Islet precursor cell (in vitro differentiated cells): Measurements from ENCODE around the gene MEGF11.
"Not testable (repeated sequence)": the region's sequence is repeated elsewhere in the genome, so short reads cannot be mapped to it uniquely, and the experiment has no call there.

Experiments
- DNase-seq: peaks from one replicate; pipeline ENCODE4 v3.0.0-alpha.2; 2018

Gene MEGF11

GRCh38 chr15:65907661-65908060 is 345.9 kb downstream of the MEGF11 start:
- DNase-seq = no peak

- peak; percentile 81 for DNase-seq
Measured at GRCh38 chr15:65906396-65906795, 347.2 kb downstream of the MEGF11 start.

GRCh38 chr15:65904301-65904700 is 349.2 kb downstream of the MEGF11 start:
- no peak for DNase-seq

DNA sequence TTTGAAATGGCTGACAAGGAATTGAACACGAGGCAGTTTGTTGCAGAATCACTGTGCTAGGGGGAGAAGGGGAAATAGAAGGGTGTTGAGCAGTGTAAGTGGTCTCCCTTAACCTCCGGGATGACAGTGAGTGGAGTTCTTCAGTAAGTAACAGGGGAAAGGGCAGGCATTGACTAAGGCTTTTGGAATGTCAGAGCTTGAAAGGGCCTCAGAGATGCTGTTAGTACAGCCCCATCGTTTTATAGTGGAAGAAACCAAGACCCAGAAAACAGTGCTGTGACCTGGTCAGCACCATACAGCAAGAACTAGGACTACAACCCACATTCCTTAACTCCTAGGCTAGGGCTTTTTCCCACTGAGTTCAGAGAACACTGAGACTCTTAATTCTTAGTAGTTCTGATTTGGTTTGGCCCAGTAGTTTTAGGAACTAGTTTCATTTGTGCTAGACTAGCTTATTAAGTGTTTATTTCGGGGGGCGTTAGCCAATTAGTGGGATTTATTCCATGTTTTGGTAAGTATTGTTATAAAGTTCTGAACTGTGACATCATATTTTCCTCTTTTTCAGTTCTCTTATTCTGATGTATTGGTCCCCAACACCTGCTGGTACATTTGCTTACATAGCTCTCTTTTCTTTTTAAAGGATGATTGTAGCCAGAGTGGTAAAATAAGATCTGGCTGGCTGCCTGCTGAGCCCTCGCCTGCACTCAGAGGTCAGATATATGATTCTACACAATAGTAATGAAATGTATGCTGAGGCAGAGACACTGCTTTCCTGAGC is 350.1 kb downstream of the MEGF11 start:
- peak; percentile 88 for DNase-seq

DNA sequence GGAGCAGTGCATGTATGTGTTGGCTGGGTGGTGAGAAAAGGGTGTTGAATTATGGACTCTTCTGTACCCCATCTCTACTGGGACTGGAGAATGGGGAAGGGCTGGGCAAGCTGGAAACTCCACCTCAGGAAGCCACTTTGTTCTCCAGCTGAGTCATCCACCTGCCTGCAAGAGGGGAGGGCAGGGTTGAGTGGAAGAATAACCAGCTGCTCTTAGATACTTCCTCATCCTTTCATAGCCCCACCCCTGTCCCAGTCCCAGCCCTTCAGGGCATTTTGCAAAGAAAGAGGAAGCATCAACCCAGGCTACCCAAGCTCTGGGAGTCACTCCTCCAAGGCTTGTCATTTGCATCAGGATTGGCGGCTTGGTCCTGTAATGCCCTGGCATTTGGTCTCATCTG is 351.2 kb downstream of the MEGF11 start:
- peak; percentile 91 for DNase-seq

GRCh38 chr15:65901836-65902235 is 351.7 kb downstream of the MEGF11 start:
- DNase-seq = no peak

- DNase-seq = no peak
Measured at GRCh38 chr15:65901336-65901735, 352.2 kb downstream of the MEGF11 start.

- DNase-seq = no peak
Measured at GRCh38 chr15:65900488-65900887, 353.1 kb downstream of the MEGF11 start.

DNA sequence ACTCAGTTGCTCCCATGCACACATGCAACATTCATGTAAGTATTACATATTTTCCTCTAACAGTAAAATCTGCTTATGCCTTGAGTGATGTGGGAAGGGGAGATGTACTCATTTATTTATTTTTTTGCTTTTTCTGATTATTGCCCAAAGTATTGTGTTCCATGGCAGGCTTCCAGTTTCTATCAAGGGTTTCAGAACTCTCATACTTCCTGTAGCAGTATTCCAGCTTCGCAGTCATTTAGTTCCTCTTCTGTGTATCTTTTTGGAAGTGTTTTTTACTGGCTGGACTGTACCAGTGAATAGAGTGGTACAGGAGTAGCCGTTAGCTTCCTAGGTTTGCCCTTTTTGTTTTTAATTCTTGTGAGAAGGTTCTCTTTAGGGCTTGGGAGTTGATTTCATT is 357.3 kb downstream of the MEGF11 start:
- DNase-seq = no peak

DNA sequence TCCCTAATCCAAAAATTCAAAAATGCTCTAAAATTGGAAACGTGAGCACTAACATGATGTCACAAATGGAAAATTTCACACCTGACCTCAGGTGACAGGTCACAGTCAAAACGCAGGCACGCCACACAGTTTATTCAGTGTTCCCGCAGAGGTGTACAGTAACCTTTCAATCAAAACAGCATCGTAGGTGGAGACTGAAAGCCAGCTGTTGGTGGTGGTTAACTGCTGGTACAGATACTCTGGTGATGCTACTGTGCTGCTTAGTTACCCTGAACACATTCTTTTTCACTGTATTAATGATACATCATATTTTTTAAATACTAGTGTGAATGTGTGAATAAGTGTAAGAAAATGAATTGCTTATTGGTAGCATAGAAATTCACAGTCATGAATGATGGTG is 360.5 kb downstream of the MEGF11 start:
- no peak for DNase-seq

- DNase-seq = no peak
Measured at GRCh38 chr15:65888981-65889380, 364.6 kb downstream of the MEGF11 start.

- DNase-seq = no peak
Measured at GRCh38 chr15:65887565-65887964, 366.0 kb downstream of the MEGF11 start.

DNA sequence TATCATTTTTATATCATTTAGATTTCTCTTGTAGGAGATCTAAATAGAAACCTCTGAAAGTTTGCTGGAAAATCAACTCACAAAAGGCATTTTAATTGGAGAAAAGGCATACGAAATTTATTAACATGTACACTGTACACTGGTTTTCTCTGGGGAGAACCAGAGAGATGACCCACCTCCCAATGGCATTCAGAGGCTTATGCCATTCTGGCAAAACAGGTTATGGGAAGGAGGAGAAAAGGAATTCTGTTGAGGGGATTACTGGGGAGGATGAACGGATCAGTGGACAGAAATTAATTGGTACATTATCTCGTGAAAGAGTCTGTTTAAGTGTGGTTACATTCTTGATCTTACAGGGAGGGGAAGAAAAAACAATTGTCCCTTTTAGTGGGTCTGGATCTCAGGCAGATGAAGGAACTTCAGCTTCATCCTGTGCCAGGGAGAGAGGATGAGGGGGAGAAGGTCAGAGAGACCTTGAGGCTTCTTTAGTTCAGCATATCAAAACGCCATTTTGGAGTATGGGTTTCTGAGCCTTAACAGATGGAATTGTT is 367.8 kb downstream of the MEGF11 start:
- no peak for DNase-seq

GRCh38 chr15:65884511-65884910 is 369.0 kb downstream of the MEGF11 start:
- no peak for DNase-seq

- no peak for DNase-seq
Measured at GRCh38 chr15:65883571-65883970, 370.0 kb downstream of the MEGF11 start.

DNA sequence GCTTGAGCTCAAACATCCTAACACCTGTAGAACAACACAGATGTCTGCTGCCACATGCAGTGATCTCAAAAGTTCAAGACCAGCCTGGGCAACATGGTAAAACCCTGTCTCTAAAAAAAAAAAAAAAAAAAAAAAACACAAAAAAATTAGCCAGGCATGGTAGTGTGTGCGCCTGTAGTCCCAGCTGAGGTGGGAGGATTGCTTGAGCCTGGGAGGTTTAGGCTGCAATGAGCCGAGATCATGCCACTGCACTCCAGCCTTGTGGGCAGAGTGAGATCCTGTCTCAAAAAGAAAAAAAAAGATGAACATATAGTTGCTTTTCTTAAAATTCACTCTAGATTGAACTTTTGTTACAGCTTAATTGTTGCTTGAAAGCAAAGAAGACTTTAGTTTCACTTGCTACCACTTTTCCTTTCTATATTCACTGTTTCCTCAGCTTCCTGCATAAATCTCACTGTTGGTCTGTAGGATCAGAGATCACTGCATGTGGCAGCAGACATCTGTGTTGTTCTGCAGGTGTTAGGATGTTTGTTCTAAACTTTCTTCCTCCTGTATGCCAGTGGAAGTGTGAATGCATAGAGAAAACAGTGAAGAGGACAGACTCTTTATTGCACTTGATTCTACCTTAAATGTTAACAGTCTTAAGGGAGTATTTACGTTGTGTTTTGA is 371.6 kb downstream of the MEGF11 start:
- no peak for DNase-seq

DNA sequence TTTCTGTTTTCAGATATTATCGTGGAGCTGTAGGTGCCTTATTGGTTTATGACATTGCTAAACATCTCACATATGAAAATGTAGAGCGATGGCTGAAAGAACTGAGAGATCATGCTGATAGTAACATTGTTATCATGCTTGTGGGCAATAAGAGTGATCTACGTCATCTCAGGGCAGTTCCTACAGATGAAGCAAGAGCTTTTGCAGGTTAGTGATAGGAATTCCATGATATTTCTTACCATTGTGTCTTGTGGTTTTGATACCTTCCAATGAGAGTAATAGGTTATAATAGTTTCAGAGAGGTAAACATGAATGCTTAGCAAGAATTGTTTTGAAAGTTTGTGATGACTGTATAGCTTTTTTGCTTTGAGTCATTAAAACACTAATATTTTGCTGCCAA is 375.8 kb downstream of the MEGF11 start:
- DNase-seq = no peak

GRCh38 chr15:65875458-65875857 is 378.1 kb downstream of the MEGF11 start:
- DNase-seq = no peak

DNA sequence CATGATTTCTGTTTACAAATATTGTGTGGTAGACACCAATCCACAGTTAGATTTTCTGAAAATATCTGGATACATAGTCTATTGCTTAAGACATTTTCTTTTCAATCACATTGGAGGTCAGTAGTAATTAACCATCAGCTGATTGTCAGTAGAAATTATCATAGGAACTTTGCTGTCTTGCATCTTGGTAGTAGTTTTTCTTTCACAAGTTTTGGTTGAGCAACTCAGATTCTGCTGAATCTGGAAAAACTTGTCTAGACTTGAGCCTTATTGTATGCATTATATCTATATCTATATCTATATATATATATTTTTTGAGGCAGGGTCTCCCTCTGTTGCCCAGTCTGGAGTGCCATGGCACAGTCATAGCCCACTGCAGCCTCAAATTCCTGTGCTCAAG is 380.3 kb downstream of the MEGF11 start:
- no peak for DNase-seq

DNA sequence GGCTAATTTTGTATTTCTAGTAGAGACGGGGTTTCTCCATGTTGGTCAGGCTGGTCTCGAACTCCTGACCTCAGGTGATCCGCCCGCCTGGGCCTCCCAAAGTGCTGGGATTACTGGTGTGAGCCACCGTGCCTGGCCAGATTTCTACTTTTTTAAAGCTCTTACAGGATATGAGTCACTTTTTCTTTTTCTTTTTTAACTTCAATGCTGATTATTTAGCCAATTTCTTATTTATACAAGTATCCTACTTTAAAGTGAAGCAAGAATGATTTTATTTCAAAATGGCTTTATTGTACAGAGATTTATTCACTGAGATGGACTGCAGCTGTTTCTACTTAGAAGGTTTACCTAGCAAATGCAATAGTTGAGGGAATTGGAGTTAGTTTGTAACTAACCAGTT is 381.0 kb downstream of the MEGF11 start:
- DNase-seq = not testable (repeated sequence)

DNA sequence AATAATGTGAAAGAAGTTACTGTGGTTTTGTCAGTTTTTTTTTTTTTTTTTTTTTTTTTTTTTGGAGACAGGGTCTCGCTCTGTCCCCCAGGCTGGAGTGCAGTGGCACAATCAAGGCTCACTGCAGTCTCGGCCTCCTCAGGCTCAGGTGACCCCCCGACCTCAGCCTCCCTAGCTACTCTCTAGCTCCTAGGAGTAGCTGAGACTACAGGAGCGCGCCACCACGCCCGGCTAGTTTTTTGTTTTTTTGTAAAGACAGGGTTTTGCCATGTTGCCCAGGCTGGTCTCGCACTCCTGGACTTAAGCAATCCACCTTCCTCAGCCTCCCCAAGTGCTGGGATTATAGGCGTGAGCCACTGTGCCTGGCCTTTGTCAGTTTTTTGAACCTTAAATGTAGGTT is 381.7 kb downstream of the MEGF11 start:
- not testable (repeated sequence) for DNase-seq

DNA sequence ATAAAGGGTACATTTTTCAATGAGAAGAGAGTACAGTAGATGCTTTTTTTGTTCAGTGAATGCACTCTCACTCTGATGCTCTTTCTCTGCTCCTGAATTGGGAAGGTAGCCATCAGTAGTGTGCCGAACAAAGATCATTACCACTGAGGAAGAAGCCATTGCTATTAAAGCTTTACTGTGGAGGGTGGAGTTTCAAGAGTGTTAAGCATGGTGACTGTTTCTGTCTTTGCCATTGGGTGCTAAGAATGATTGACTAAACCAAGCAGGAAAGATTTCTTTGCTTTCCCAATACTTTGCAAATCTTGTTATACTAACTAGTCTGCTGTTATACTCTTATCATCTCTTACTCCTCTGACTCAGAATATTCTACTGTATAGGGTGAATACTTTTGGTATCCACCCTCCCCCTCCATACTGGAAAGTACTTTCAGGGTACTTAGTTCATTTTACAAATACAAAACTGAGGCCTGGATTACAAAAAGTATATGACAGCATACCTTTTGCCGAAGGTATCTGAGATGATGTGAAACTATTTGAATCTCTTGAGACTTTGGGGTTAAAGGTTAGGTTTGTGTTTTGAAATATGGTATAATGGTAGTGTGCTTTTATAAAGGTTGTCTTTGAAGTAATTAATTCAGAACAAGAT is 382.5 kb downstream of the MEGF11 start:
- no peak for DNase-seq

DNA sequence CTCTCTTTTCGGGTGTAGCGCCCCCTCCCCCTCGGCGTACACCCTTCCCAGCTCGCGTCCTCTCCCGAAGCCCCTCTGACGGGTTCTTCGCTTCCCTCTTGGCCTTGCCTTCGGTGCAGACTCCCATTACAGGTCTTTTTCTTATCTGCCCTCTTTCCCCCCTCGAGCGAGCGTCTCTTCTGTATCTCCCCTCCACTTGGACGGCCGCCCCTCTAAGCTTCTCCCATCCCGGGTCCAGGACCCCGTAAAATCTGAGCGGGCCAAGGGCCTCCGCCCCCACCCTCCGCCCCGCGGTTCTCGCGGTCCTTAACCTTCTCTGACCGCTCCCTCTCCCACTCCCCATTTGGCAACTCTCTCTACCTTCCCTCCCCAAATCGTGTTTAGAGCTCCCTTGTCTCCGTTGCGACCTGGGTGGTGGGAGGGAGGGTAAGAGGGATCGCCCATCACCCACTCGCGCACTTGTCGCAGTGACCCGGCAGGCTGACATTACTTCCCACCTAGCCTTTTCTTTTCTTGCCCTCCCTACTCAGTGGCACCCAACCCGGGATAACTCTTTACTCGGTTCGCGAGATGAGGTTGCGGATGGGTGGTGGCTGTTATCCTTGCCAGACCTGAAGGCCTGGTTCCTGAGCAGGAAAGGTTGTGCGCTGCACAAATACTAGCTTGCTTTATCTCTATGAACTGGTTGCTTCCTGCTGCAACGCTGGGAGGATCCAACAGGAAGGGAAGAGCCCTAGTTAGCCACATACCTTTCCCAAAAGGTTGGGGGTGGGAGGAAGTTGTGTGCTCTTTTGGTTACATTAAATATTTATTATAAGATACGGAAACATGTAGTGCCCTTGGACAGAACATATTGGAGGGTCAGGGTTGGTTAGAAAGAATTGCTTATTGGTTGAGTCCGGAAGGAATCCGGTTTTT is 383.3 kb downstream of the MEGF11 start:
- DNase-seq = peak; percentile 77
